H1 (cell line): ENCODE measurements around the gene NEO1. TPM values are rescaled to one million over a fixed set of nuclear protein-coding genes. Genes with fewer than 3 reads are reported as not detected.

Source experiments
- CTCF ChIA-PET: fragments of 300-600 bp; sonication (Branson Sonifier 250); formaldehyde crosslinking; loops from one replicate; lab custom pipeline; 2021; ENCODE audit not compliant: partially characterized antibody; lab: Charles Lee
- POLR2A ChIA-PET: fragments of 300-600 bp; sonication (Branson Sonifier 250); formaldehyde crosslinking; loops from one replicate; lab custom pipeline; 2021; ENCODE audit warnings: inconsistent platforms; ENCODE audit not compliant: partially characterized antibody; lab: Charles Lee
- DNase-seq, 2 experiments: peaks; one replicate each; pipeline versions ENCODE4 v3.0.0 to v3.0.0-alpha.2; 2010 to 2022; ENCODE audit warnings: low spot score in 2 of 2, low read depth in 1 of 2, mixed read lengths in 1 of 2
- FAIRE-seq: peaks from 2 replicates; lab custom pipeline; 2011; peaks lifted over from hg19 to GRCh38; lab: Jason Lieb, UNC
- H2AFZ ChIP-seq: 2 replicates; pipeline ENCODE4 v1.8.1; 2012; ENCODE audit warnings: low read length, inconsistent platforms
- H2AK5ac ChIP-seq: 2 replicates; pipeline ENCODE4 v1.6.1; 2013; ENCODE audit warnings: low read depth, low read length
- H2BK120ac ChIP-seq: replicated peaks from 2 replicates; pipeline ENCODE3; 2013; ENCODE audit warnings: low read depth, low read length, inconsistent platforms
- H2BK12ac ChIP-seq: 2 replicates; pipeline ENCODE4 v1.6.1; 2013; ENCODE audit warnings: low read depth, low read length
- H2BK15ac ChIP-seq: 2 replicates; pipeline ENCODE4 v1.6.1; 2013; ENCODE audit warnings: low read length
- H2BK20ac ChIP-seq: 2 replicates; pipeline ENCODE4 v1.6.1; 2013; ENCODE audit warnings: low read length
- H2BK5ac ChIP-seq: 2 replicates; pipeline ENCODE4 v1.6.1; 2013; ENCODE audit warnings: low read depth, low read length
- H3K14ac ChIP-seq: 2 replicates; pipeline ENCODE4 v1.6.1; 2013; ENCODE audit warnings: inconsistent platforms; ENCODE audit not compliant: insufficient read length
- H3K18ac ChIP-seq: 2 replicates; pipeline ENCODE4 v1.6.1; 2013; ENCODE audit warnings: low read length; ENCODE audit errors: extremely low read depth
- H3K23ac ChIP-seq: 2 replicates; pipeline ENCODE4 v1.6.1; 2013; ENCODE audit warnings: inconsistent platforms; ENCODE audit not compliant: insufficient read length
- H3K23me2 ChIP-seq: 2 replicates; pipeline ENCODE4 v1.6.1; 2013; ENCODE audit warnings: low read depth, low read length
- H3K27ac ChIP-seq: 2 replicates; pipeline ENCODE4 v1.6.1; 2011; ENCODE audit warnings: low read depth, low read length, inconsistent platforms
- H3K27me3 ChIP-seq, 4 experiments: replicated peaks in 1 of 4; 1 replicate in 1 of 4; 2 replicates in 3 of 4; pipeline versions ENCODE4 v1.6.1 to v1.8.1; 2011 to 2013; ENCODE audit warnings: low read length in 3 of 4, mild to moderate bottlenecking in 3 of 4, inconsistent platforms in 2 of 4, mixed read lengths in 2 of 4, moderate library complexity in 1 of 4; ENCODE audit not compliant: control insufficient read depth in 3 of 4, insufficient read depth in 3 of 4; ENCODE audit errors: extremely low read depth in 1 of 4
- H3K36me3 ChIP-seq, 4 experiments: 2 replicates each; pipeline versions ENCODE4 v1.6.1 to v1.8.1; 2011 to 2013; ENCODE audit warnings: mild to moderate bottlenecking in 4 of 4, low read length in 3 of 4, moderate library complexity in 2 of 4, control low read depth in 1 of 4, inconsistent platforms in 1 of 4; ENCODE audit not compliant: insufficient read depth in 4 of 4, control insufficient read depth in 2 of 4
- H3K4ac ChIP-seq: replicated peaks from 2 replicates; pipeline ENCODE3; 2013; ENCODE audit warnings: low read length, low read depth, mixed read lengths, inconsistent platforms; ENCODE audit not compliant: insufficient read length
- H3K4me1 ChIP-seq, 4 experiments: replicated peaks in 1 of 4; 1 replicate in 1 of 4; 2 replicates in 3 of 4; pipeline versions ENCODE4 v1.6.1 to v1.8.1; 2011 to 2013; ENCODE audit warnings: low read length in 3 of 4, inconsistent platforms in 2 of 4, mixed read lengths in 1 of 4; ENCODE audit not compliant: insufficient read depth in 4 of 4, control insufficient read depth in 3 of 4
- H3K4me2 ChIP-seq, 2 experiments: 2 replicates each; pipeline versions ENCODE4 v1.6.1 to v1.8.1; 2011 to 2013; ENCODE audit warnings: low read depth in 2 of 2, low read length in 2 of 2, control low read depth in 1 of 2, inconsistent platforms in 1 of 2, mild to moderate bottlenecking in 1 of 2; ENCODE audit not compliant: insufficient read depth in 1 of 2
- H3K4me3 ChIP-seq, 4 experiments: fragments of 200-600, 300-600 bp in 1 of 4; sonication (generic), shearing (Covaris generic), sonication (Bioruptor Twin) in 1 of 4; 2 replicates each; pipeline versions ENCODE4 v1.5.1 to v1.8.1; 2011 to 2016; ENCODE audit warnings: low read length in 4 of 4, low read depth in 3 of 4, control low read depth in 2 of 4, inconsistent platforms in 2 of 4, mild to moderate bottlenecking in 2 of 4, mixed read lengths in 1 of 4, moderate library complexity in 1 of 4; ENCODE audit not compliant: insufficient read depth in 2 of 4; ENCODE audit errors: extremely low read depth in 1 of 4
- H3K56ac ChIP-seq: replicated peaks from 2 replicates; pipeline ENCODE3; 2013; ENCODE audit warnings: low read depth, mild to moderate bottlenecking, mixed read lengths, low read length, inconsistent platforms; ENCODE audit not compliant: insufficient read length
- H3K79me1 ChIP-seq: 2 replicates; pipeline ENCODE4 v1.6.1; 2013; ENCODE audit warnings: low read depth, low read length, control low read depth
- H3K79me2 ChIP-seq, 2 experiments: 2 replicates each; pipeline versions ENCODE4 v1.6.1 to v1.8.1; 2012 to 2013; ENCODE audit warnings: low read length in 2 of 2, mild to moderate bottlenecking in 2 of 2, inconsistent platforms in 1 of 2; ENCODE audit not compliant: insufficient read depth in 2 of 2, control insufficient read depth in 1 of 2
- H3K9ac ChIP-seq, 4 experiments: replicated peaks in 1 of 4; 1 replicate in 1 of 4; 2 replicates in 3 of 4; pipeline versions ENCODE4 v1.6.1 to v1.8.1; 2011 to 2013; ENCODE audit warnings: low read depth in 3 of 4, low read length in 3 of 4, control low read depth in 2 of 4, mild to moderate bottlenecking in 2 of 4, moderate library complexity in 2 of 4, inconsistent platforms in 1 of 4; ENCODE audit errors: extremely low read depth in 1 of 4
- H3K9me3 ChIP-seq, 2 experiments: 2 replicates each; pipeline versions ENCODE4 v1.6.1 to v1.8.1; 2012 to 2013; ENCODE audit warnings: mild to moderate bottlenecking in 2 of 2, moderate library complexity in 2 of 2, control low read depth in 1 of 2, inconsistent platforms in 1 of 2, low read depth in 1 of 2, low read length in 1 of 2, mixed read lengths in 1 of 2; ENCODE audit not compliant: insufficient read depth in 2 of 2
- H4K20me1 ChIP-seq, 2 experiments: replicated peaks in 1 of 2; 2 replicates each; pipeline versions ENCODE3 to v1.8.1; 2011 to 2013; ENCODE audit warnings: inconsistent platforms in 2 of 2, low read length in 2 of 2, mild to moderate bottlenecking in 1 of 2; ENCODE audit not compliant: insufficient read depth in 2 of 2, control insufficient read depth in 1 of 2
- H4K5ac ChIP-seq: 2 replicates; pipeline ENCODE4 v1.6.1; 2013; ENCODE audit warnings: low read length, low read depth, mixed read lengths, inconsistent platforms; ENCODE audit not compliant: insufficient read length
- H4K8ac ChIP-seq: 2 replicates; pipeline ENCODE4 v1.8.0; 2013; ENCODE audit warnings: mild to moderate bottlenecking, moderate library complexity, low read length, inconsistent platforms; ENCODE audit not compliant: insufficient read depth; ENCODE audit errors: extremely low read depth
- H4K91ac ChIP-seq: replicated peaks from 2 replicates; pipeline ENCODE3; 2013; ENCODE audit warnings: low read length, mixed read lengths, inconsistent platforms; ENCODE audit not compliant: insufficient read length
- BRCA1 ChIP-seq: IDR thresholded peaks from 2 replicates; pipeline ENCODE4 v1.6.1; 2012; ENCODE audit warnings: low read depth, low read length, improper control_type of control experiment
- CHD2 ChIP-seq: IDR thresholded peaks from 2 replicates; pipeline ENCODE4 v1.6.1; 2012; ENCODE audit warnings: low read length, improper control_type of control experiment
- CTBP2 ChIP-seq: IDR thresholded peaks from 2 replicates; pipeline ENCODE4 v1.7.0; 2011; ENCODE audit warnings: borderline replicate concordance, mild to moderate bottlenecking, moderate library complexity, mixed read lengths, low read length; ENCODE audit not compliant: insufficient read depth, insufficient read length
- E2F6 ChIP-seq: IDR thresholded peaks from 2 replicates; pipeline ENCODE4 v1.6.1; 2012; ENCODE audit warnings: inconsistent platforms
- EP300 ChIP-seq, 2 experiments: IDR thresholded peaks; 1 replicate in 1 of 2; 2 replicates in 1 of 2; pipeline ENCODE4 v1.6.1; 2011 to 2012; ENCODE audit warnings: low read depth in 2 of 2, low read length in 2 of 2, mild to moderate bottlenecking in 2 of 2, borderline replicate concordance in 1 of 2, inconsistent platforms in 1 of 2, moderate library complexity in 1 of 2
- FOSL1 ChIP-seq: IDR thresholded peaks from 2 replicates; pipeline ENCODE4 v1.6.1; 2011; ENCODE audit warnings: mild to moderate bottlenecking, low read depth, low read length, moderate library complexity; ENCODE audit not compliant: insufficient read depth
- GTF2F1 ChIP-seq: IDR thresholded peaks from 2 replicates; pipeline ENCODE4 v1.6.1; 2012; ENCODE audit warnings: low read depth, low read length, improper control_type of control experiment, borderline replicate concordance
- JUND ChIP-seq: IDR thresholded peaks from 2 replicates; pipeline ENCODE4 v1.6.1; 2011; ENCODE audit warnings: mild to moderate bottlenecking, improper control_type of control experiment, low read length
- MAFK ChIP-seq: IDR thresholded peaks from 2 replicates; pipeline ENCODE4 v1.6.1; 2012; ENCODE audit warnings: low read depth, mild to moderate bottlenecking, improper control_type of control experiment, low read length
- RNF2 ChIP-seq: fragments of 200-900, 300-1000 bp; sonication (generic); IDR thresholded peaks from 2 replicates; pipeline ENCODE4 v1.7.1; 2016; ENCODE audit warnings: borderline replicate concordance, low read depth, mild to moderate bottlenecking, antibody characterized with exemption, low read length; ENCODE audit not compliant: poor library complexity, severe bottlenecking; ENCODE audit errors: missing control alignments
- RXRA ChIP-seq: IDR thresholded peaks from 2 replicates; pipeline ENCODE4 v1.6.1; 2011; ENCODE audit warnings: low read depth, mild to moderate bottlenecking, low read length, moderate library complexity; ENCODE audit not compliant: insufficient read depth
- SIN3A ChIP-seq, 2 experiments: IDR thresholded peaks in 1 of 2; conservative IDR thresholded peaks in 1 of 2; 2 replicates each; pipeline ENCODE4 v1.6.1; 2011 to 2012; ENCODE audit warnings: low read length in 2 of 2, improper control_type of control experiment in 1 of 2, low read depth in 1 of 2, mild to moderate bottlenecking in 1 of 2
- ZNF274 ChIP-seq: IDR thresholded peaks from 2 replicates; pipeline ENCODE4 v1.7.0; 2012; ENCODE audit warnings: low read length, borderline replicate concordance; ENCODE audit errors: extremely low read depth
- WGBS, 2 experiments: shearing (Covaris generic) in 1 of 2; methylation state at CpG; one replicate each; pipeline versions ENCODE4 v1.1.6 to v1.1.7; 2013 to 2015; ENCODE audit warnings: low lambda C conversion rate in 2 of 2, mixed read lengths in 2 of 2, inconsistent platforms in 1 of 2, low coverage in 1 of 2, missing lambda C conversion rate in 1 of 2; ENCODE audit not compliant: insufficient replicate concordance in 2 of 2, insufficient coverage in 1 of 2, insufficient read length in 1 of 2; ENCODE audit errors: extremely low coverage in 1 of 2, missing lambda C conversion rate in 1 of 2; 5-methylcytosine and 5-hydroxymethylcytosine counted together
- polyA plus RNA-seq, 7 experiments: library from polyadenylated mRNA; depleted of rRNA in 3 of 7; stranded (reverse) in 5 of 7; unstranded in 2 of 7; fragments of >200 nt in 5 of 7; fragments of 200-250 nt in 2 of 7; gene quantifications; 1 replicate in 5 of 7; 2 replicates in 1 of 7; 4 replicates in 1 of 7; pipeline versions ENCODE4 v1.2.1 to v1.2.3, GENCODE V29; 2011 to 2013; ENCODE audit warnings: missing spikeins in 2 of 7, mixed read lengths in 2 of 7
- total RNA-seq: library from RNA; stranded (reverse); fragmentation: NEBNext Ultra II Directional; extraction: Animal tissue kit (Norgen Biotek cat#: 25700); gene quantifications from 2 replicates; pipeline ENCODE4 v1.2.1, GENCODE V29; 2021

The NEO1 gene
- total and polyA plus RNA-seq, 2 of the 8 experiments (the other 6 are each of a cell fraction or from before 2014, with no cell fraction given): 36.0 to 51.0 TPM

- Histone ChIP-seq H3K36me3 (peaks cover 1 to 4% (median 2%) of the 10 kb centered on the region in 4 experiments; a peak in 6 of 8 replicates), H3K56ac (no peak overlapping the region), H2BK20ac (no peak overlapping the region), H3K9ac (no peak overlapping the region), H3K23ac (no peak overlapping the region), H3K9me3 (peaks cover 0 to under 1% of the 10 kb centered on the region in 2 experiments; a peak in 1 of 4 replicates), H3K79me2 (peaks cover 0 to 11% of the 10 kb centered on the region in 2 experiments; a peak in 2 of 4 replicates), H3K23me2 (no peaks in the 10 kb centered on the region), H3K27ac (no peak overlapping the region), H4K91ac (no peak overlapping the region), H3K4me1 (no peaks in the 10 kb centered on the region), H3K4me2 (no peak overlapping the region), H3K27me3 (no peaks in the 10 kb centered on the region), H4K5ac (no peak overlapping the region), H2AFZ (no peak overlapping the region), H2BK12ac (no peak overlapping the region), H3K14ac (no peak overlapping the region), H4K20me1 (peaks cover 2 to 4% of the 10 kb centered on the region in 2 experiments), H2BK15ac (no peak overlapping the region), H2BK120ac (no peak overlapping the region), H4K8ac (no peak overlapping the region), H3K79me1 (peaks cover 8% of the 10 kb centered on the region), H3K18ac (no peak overlapping the region), H2AK5ac (no peak overlapping the region), H2BK5ac (no peak overlapping the region), H3K4me3 (no peak overlapping the region), H3K4ac (no peak overlapping the region)
- 91% methylated on average over 6 of the region's 6 CpGs; no CpG with 5 or more reads in 1 of the 2 experiments for WGBS, 2 experiments
- no peak for FAIRE-seq
- no peak for DNase-seq
- POLR2A ChIA-PET: no interaction called here
- CTCF ChIA-PET: no interaction called here
- TF ChIP-seq CHD2: no peak
- TF ChIP-seq FOSL1: no peak
- TF ChIP-seq MAFK: no peak
- no peak for TF ChIP-seq JUND
- TF ChIP-seq SIN3A (conservative IDR thresholded peaks at IDR 0.05 in 1 of 2, IDR thresholded peaks at IDR 0.05 in 1 of 2; ENCODE audit: low read depth in 1 of 2, low read length in 2 of 2): no peak
- no peak for TF ChIP-seq EP300 (IDR thresholded peaks at IDR 0.05; ENCODE audit: borderline replicate concordance in 1 of 2, low read depth in 2 of 2, low read length in 2 of 2)
- TF ChIP-seq RNF2: no peak
- no peak for TF ChIP-seq ZNF274
- TF ChIP-seq CTBP2: no peak
- TF ChIP-seq E2F6: no peak
- no peak for TF ChIP-seq GTF2F1
- no peak for TF ChIP-seq RXRA
- TF ChIP-seq BRCA1: no peak
Measured at GRCh38 chr15:73338058-73338457, 285.8 kb downstream of the NEO1 start.
